Measurements from ENCODE around the gene LEAP2. TPM values are rescaled to one million over a fixed set of nuclear protein-coding genes. Genes with fewer than 3 reads are reported as not detected.

The LEAP2 gene
- total RNA-seq, 1 experiment from 2014 or later, result 1.4 TPM

GRCh38 chr5:132916086-132916485 is 42.6 kb downstream of the LEAP2 start:
- no peaks in the 10 kb centered on the region for H3K9me3 Mint-ChIP-seq
- no peak overlapping the region for H2AFZ ChIP-seq (ENCODE audit: low read length)
- H3T11ph ChIP-seq (ENCODE audit: low read length), result no peak overlapping the region
- no peak overlapping the region for H2BK20ac ChIP-seq (ENCODE audit: low read depth, low read length, poor library complexity, severe bottlenecking)
- H2BK12ac ChIP-seq (ENCODE audit: insufficient read length, low read depth, low read length), result no peak overlapping the region
- H3K27ac ChIP-seq (ENCODE audit: insufficient read length, low read depth, low read length), result no peak overlapping the region
- no peaks in the 10 kb centered on the region for H3K4me1 Mint-ChIP-seq
- no peaks in the 10 kb centered on the region for H3K4me1 ChIP-seq (ENCODE audit: insufficient read depth, low read length)
- H2AK5ac ChIP-seq (ENCODE audit: insufficient read length, low read length), result no peak overlapping the region
- no peaks in the 10 kb centered on the region for H4K20me1 ChIP-seq (ENCODE audit: control insufficient read depth, insufficient read depth, insufficient read length)
- H2BK15ac ChIP-seq (ENCODE audit: low read depth, low read length), result no peak overlapping the region
- no peak overlapping the region for H3K56ac ChIP-seq (ENCODE audit: insufficient read length, low read depth, low read length)
- H3K79me1 ChIP-seq (ENCODE audit: insufficient read depth, low read depth, low read length, poor library complexity, severe bottlenecking), result peaks cover 5% of the 10 kb centered on the region
- no peak overlapping the region for H3K18ac ChIP-seq (ENCODE audit: insufficient read length, low read depth, low read length)
- H4K91ac ChIP-seq (ENCODE audit: insufficient read length, low read depth, low read length), result no peak overlapping the region
- no peaks in the 10 kb centered on the region; the same call in 1 of the 2 replicates for H3K79me2 ChIP-seq (ENCODE audit: insufficient read depth, low read length)
- H4K5ac ChIP-seq (ENCODE audit: insufficient read length, low read depth, low read length), result no peak overlapping the region
- DNase-seq, result no peak
- H3K9me3 ChIP-seq (ENCODE audit: control insufficient read depth, low read depth, low read length), result no peaks in the 10 kb centered on the region
- H3K4me3 Mint-ChIP-seq, result no peak overlapping the region
- H3K4ac ChIP-seq (ENCODE audit: low read depth, low read length), result no peak overlapping the region
- no peak overlapping the region for H2BK5ac ChIP-seq (ENCODE audit: insufficient read length, low read length)
- no peaks in the 10 kb centered on the region for H3K27me3 Mint-ChIP-seq (ENCODE audit: low read depth)
- H3K27ac Mint-ChIP-seq, result peak overlapping the region in 2 of 3 experiments; percentile 11 to 59; a peak in 3 of 7 replicates
- no CpG with 5 or more reads among the region's 3 CpGs for WGBS (ENCODE audit: extremely low coverage, insufficient read length, low lambda C conversion rate)
- H2BK120ac ChIP-seq (ENCODE audit: low read depth, low read length, poor library complexity, severe bottlenecking), result no peak overlapping the region
- TF ChIP-seq CTCF (conservative IDR thresholded peaks at IDR 0.05), result no peak
- H3K14ac ChIP-seq (ENCODE audit: insufficient read depth, low read length), result no peak overlapping the region
- no peak overlapping the region for H3K23ac ChIP-seq (ENCODE audit: insufficient read length, low read depth, low read length)
- no peaks in the 10 kb centered on the region for H3K27me3 ChIP-seq (ENCODE audit: insufficient read depth, low read length)
- no peak overlapping the region for H4K8ac ChIP-seq (replicated peaks; ENCODE audit: insufficient read length, low read depth, low read length)
- no peak overlapping the region for H3K4me2 ChIP-seq (ENCODE audit: insufficient read depth, insufficient read length, low read length)
- H3K9ac ChIP-seq (ENCODE audit: extremely low read depth, insufficient read length, low read length), result no peak overlapping the region
- H3K36me3 Mint-ChIP-seq (ENCODE audit: insufficient read depth in 1 of 3, low read depth in 3 of 3), result peaks cover 17 to 54% (median 48%) of the 10 kb centered on the region in 3 experiments; a peak in 6 of 7 replicates
- H3K23me2 ChIP-seq (ENCODE audit: insufficient read length, low read depth, low read length, poor library complexity, severe bottlenecking), result no peaks in the 10 kb centered on the region

Other genes starting within 250 kb of the LEAP2 start
- not detected in 2 replicates for gene IL13, start 215.5 kb upstream of the LEAP2 start, total RNA-seq (2021)
- gene IL4, start 199.7 kb upstream of the LEAP2 start, total RNA-seq (2021), result not detected in 2 replicates
- gene KIF3A, start 136.1 kb upstream of the LEAP2 start, total RNA-seq (2021), result 12.9 and 13.2 TPM in 2 replicates
- 0.57 and 0.90 TPM in 2 replicates for gene CCNI2, start 126.2 kb upstream of the LEAP2 start, total RNA-seq (2021)
- 36.0 and 38.2 TPM in 2 replicates for gene SEPTIN8, start 96.4 kb upstream of the LEAP2 start, total RNA-seq (2021)
- gene SOWAHA, start 60.4 kb upstream of the LEAP2 start, total RNA-seq (2021), result 0.20 and 0.31 TPM in 2 replicates
- gene SHROOM1, start 43.0 kb upstream of the LEAP2 start, total RNA-seq (2021), result 5.8 and 7.0 TPM in 2 replicates
- gene GDF9, start 7.2 kb upstream of the LEAP2 start, total RNA-seq (2021), result 0.24 and 0.57 TPM in 2 replicates
- 293 and 306 TPM in 2 replicates for gene UQCRQ, start 7.0 kb upstream of the LEAP2 start, total RNA-seq (2021)
- gene AFF4, start 90.0 kb downstream of the LEAP2 start, total RNA-seq (2021), result 68.1 and 73.2 TPM in 2 replicates
- 34.0 and 34.4 TPM in 2 replicates for gene ZCCHC10, start 152.9 kb downstream of the LEAP2 start, total RNA-seq (2021)
- 293 and 300 TPM in 2 replicates for gene HSPA4, start 178.3 kb downstream of the LEAP2 start, total RNA-seq (2021)

Data from H9 (cell line).